Natural killer cell treated with Interleukin-12 subunit alpha and Interleukin-12 subunit beta and Interleukin-15 and Interleukin-18, amount 100 ng/mL, for 72 hours (primary cell): Measurements from ENCODE around the gene SNX7. TPM values are rescaled to one million over a fixed set of nuclear protein-coding genes. Genes with fewer than 3 reads are reported as not detected.

Experiments
- ATAC-seq, 2 donors: fragments of 150-1000 bp; cut with Tn5 transposase in 1 of 2; sonication (Bioruptor Pico), chemical (Tn5 transposase) in 1 of 2; 2 replicates each; pipeline ENCODE4 v1.10.0; 2021
- DNase-seq: peaks from one replicate; pipeline ENCODE4 v3.0.0; 2022; ENCODE audit warnings: low spot score
- H3K27ac Mint-ChIP-seq, 2 donors: 1 replicate in 1 of 2; 2 replicates in 1 of 2; pipeline ENCODE4 v1.8.0; 2022; ENCODE audit warnings: mixed read lengths in 2 of 2, mild to moderate bottlenecking in 1 of 2, moderate library complexity in 1 of 2
- H3K27me3 Mint-ChIP-seq, 2 donors: 1 replicate in 1 of 2; 2 replicates in 1 of 2; pipeline ENCODE4 v1.8.0; 2022; ENCODE audit warnings: mixed read lengths in 2 of 2
- H3K36me3 Mint-ChIP-seq: one replicate; pipeline ENCODE4 v1.8.0; 2022; ENCODE audit warnings: mixed read lengths
- H3K4me1 Mint-ChIP-seq, 2 donors: 1 replicate in 1 of 2; 2 replicates in 1 of 2; pipeline ENCODE4 v1.8.0; 2022; ENCODE audit warnings: low read depth in 2 of 2, mixed read lengths in 2 of 2, mild to moderate bottlenecking in 1 of 2
- H3K4me3 Mint-ChIP-seq: one replicate; pipeline ENCODE4 v1.8.0; 2022; ENCODE audit warnings: mixed read lengths
- H3K9me3 Mint-ChIP-seq: 2 replicates; pipeline ENCODE4 v1.8.0; 2022; ENCODE audit warnings: mixed read lengths
- total RNA-seq, 2 donors: library from RNA; stranded (reverse); gene quantifications; one replicate each; pipeline ENCODE4 v1.2.3, GENCODE V29; 2022

SNX7 gene
- total RNA-seq, 2 donors from 2014 or later = 0.28 TPM; not detected in 1

DNA sequence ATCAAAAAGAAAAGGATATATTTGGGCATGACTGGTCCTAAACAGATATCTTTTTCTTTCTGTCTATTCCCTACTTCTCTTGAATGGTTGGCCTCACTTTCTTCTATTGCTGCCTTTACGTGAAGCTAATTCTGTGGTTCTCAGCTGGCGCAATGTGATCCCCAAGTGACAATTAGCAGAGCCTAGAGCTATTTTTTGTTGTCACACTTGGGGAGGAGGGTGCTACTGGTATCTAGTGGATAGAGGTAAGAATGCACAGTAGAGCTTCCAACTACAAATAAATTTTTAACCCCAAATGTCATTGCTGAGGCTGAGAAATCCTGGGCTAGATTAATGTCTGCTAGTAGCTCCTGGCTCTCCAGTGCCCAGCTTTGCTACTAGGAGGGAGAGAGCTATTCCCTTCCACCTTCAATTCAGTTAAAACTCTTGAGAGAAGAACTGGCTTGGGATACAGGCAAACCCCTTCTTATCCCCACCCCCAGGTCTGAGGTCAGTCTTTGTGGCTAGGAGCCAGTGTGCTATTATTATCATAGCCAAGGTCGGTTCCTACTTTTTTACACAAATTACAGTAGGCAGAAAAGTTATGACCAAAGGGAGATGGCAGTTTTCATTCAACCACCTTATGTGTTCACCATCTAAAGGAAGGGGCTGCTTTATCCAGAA, 102.1 kb downstream of the SNX7 start:
- peaks cover 3% of the 10 kb centered on the region for H3K9me3 Mint-ChIP-seq
- H3K4me1 Mint-ChIP-seq = no peaks in the 10 kb centered on the region
- ATAC-seq (no peak), DNase-seq (no peak)
- no peak overlapping the region for H3K27ac Mint-ChIP-seq
- no peak overlapping the region for H3K4me3 Mint-ChIP-seq
- H3K36me3 Mint-ChIP-seq = no peaks in the 10 kb centered on the region
- H3K27me3 Mint-ChIP-seq = no peaks in the 10 kb centered on the region

GRCh38 chr1:98764485-98764884, 103.0 kb downstream of the SNX7 start:
- DNase-seq (no peak), ATAC-seq (no peak)
- Mint-ChIP-seq H3K27me3 (no peaks in the 10 kb centered on the region), H3K27ac (no peak overlapping the region), H3K9me3 (peaks cover 3% of the 10 kb centered on the region), H3K4me3 (no peak overlapping the region), H3K36me3 (no peaks in the 10 kb centered on the region), H3K4me1 (no peaks in the 10 kb centered on the region)

DNA sequence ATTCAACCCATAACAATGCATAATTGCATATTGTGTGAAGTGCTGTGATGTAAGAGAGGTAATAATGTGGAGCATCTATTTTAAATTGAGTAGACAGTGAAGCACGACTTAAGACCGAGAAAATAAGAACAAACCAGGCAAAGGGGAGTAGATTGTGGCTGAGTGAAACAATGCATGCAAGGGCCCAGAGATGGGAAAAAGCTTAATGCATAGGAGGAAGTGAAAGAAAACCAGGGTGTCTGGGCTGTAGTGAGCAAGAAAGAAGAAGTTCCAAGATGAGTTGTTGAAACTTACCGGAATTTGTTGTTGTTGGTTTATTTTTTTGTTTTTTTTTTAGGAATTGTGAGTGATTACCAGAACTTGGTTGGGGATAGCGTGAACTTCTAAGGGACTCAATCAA, 104.7 kb downstream of the SNX7 start:
- Mint-ChIP-seq H3K4me3 (no peak overlapping the region), H3K27me3 (no peaks in the 10 kb centered on the region), H3K36me3 (no peaks in the 10 kb centered on the region), H3K4me1 (no peaks in the 10 kb centered on the region), H3K27ac (no peak overlapping the region), H3K9me3 (peaks cover 3% of the 10 kb centered on the region)
- ATAC-seq = no peak
- DNase-seq = no peak

- Mint-ChIP-seq H3K27ac (no peak overlapping the region), H3K9me3 (peaks cover 3% of the 10 kb centered on the region), H3K4me3 (no peak overlapping the region), H3K27me3 (peaks cover 0 to 5% of the 10 kb centered on the region in 2 donors), H3K4me1 (no peaks in the 10 kb centered on the region), H3K36me3 (no peaks in the 10 kb centered on the region)
- ATAC-seq (no peak), DNase-seq (no peak)
Observed at GRCh38 chr1:98769162-98769561, 107.6 kb downstream of the SNX7 start.

- Mint-ChIP-seq H3K27me3 (peaks cover 4 to 8% of the 10 kb centered on the region in 2 donors), H3K4me1 (no peaks in the 10 kb centered on the region), H3K4me3 (no peak overlapping the region), H3K36me3 (peaks cover 3% of the 10 kb centered on the region), H3K9me3 (peaks cover 10% of the 10 kb centered on the region), H3K27ac (no peak overlapping the region)
- DNase-seq (no peak), ATAC-seq (no peak)
Observed at GRCh38 chr1:98781906-98782305, 120.4 kb downstream of the SNX7 start.

DNA sequence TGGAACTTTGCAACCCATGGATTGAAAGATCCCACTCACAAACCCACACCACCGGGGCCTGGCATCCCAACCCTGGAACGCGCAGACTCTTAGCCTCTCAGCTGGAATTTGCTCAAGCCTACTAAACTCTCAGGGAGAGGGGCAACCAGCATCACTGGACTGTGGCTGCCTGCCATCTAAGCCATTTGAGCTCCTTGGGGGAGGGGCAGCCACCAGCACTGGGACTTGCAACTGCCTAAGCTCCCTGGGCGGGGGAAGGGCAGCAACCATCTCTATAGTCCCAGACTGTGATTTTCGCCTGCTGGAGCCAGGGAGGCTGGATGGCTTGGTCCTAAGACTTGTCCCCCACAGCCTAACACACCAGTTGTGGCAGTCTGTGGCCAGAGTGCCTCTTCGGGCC, 122.3 kb downstream of the SNX7 start:
- Mint-ChIP-seq H3K27ac (no peak overlapping the region), H3K4me1 (no peaks in the 10 kb centered on the region), H3K36me3 (peaks cover 4% of the 10 kb centered on the region), H3K27me3 (peaks cover 0 to 9% of the 10 kb centered on the region in 2 donors), H3K4me3 (no peak overlapping the region), H3K9me3 (peaks cover 10% of the 10 kb centered on the region)
- ATAC-seq = no peak
- DNase-seq = no peak

DNA sequence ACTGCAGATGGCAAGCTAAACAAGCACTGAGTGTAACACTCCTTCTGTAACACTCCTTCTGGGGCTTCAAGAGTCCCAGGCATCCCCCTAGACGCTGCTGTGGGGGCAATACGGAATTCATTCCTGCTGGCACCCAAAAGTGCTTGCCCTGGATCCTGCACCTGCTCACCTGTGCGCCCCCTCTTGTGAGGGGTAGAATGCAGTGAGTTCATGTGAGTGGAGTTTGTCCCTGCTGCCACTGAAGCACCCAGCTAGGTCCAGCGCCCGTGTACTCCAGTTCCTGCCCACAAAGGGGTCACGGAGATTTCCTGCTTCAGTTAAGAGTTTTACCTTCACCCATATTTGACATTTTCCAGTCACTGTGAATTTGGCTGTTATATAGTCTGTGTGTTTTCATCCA, 130.0 kb downstream of the SNX7 start:
- Mint-ChIP-seq H3K9me3 (peaks cover 5% of the 10 kb centered on the region), H3K27ac (no peak overlapping the region), H3K27me3 (peaks cover 0 to 7% of the 10 kb centered on the region in 2 donors), H3K4me1 (no peaks in the 10 kb centered on the region), H3K36me3 (peaks cover 4% of the 10 kb centered on the region), H3K4me3 (no peak overlapping the region)
- DNase-seq = no peak
- peak in 1 of 2 donors; percentile 20 for ATAC-seq

DNA sequence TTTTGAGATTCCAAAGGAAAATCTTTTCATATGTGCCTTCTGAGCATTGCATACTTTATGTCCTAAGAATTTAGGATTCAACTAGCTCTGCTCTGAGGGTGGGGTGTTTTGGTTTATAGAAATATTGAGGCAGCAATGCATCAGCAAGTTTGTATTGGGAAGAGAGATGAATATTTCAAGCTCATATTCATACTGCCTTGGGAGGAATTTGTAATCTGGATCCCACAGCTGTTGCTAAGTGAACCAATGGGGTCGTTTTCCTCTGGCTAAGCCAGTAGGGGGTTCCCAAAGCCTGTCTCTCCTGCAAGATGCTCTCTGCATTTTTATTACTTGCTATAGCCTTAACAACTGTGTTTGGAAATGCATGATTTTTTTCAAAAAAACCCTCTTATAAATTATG, 130.6 kb downstream of the SNX7 start:
- no peaks in the 10 kb centered on the region for H3K36me3 Mint-ChIP-seq
- no peak for ATAC-seq

DNA sequence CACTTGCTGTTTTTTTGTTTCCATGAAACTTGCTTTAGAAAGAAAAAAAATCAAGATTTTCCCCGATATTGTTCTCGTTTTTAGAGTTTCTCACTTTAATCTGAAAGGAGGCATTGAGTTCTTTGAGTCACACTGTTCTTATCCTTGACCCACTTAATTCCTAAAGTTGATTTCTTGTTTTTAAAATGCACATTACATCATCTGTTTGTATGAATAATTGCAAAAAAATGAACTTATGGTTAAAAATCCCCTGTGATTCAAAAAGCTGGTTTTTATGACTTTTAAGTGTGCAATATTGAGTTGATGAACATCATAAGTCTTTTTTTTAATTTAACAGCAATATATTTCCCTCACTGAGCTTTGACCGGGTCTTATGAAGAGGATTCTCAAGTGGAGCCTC, 131.6 kb downstream of the SNX7 start:
- H3K36me3 Mint-ChIP-seq = no peaks in the 10 kb centered on the region
- ATAC-seq (no peak), DNase-seq (no peak)
- H3K4me3 Mint-ChIP-seq = no peak overlapping the region
- H3K4me1 Mint-ChIP-seq = no peaks in the 10 kb centered on the region
- H3K27me3 Mint-ChIP-seq = no peaks in the 10 kb centered on the region
- no peaks in the 10 kb centered on the region for H3K9me3 Mint-ChIP-seq
- H3K27ac Mint-ChIP-seq = no peak overlapping the region

More for the DNA sequence above, 130.6 kb downstream of the SNX7 start:
- Mint-ChIP-seq H3K27me3 (peaks cover 0 to 2% of the 10 kb centered on the region in 2 donors), H3K9me3 (no peaks in the 10 kb centered on the region), H3K4me1 (no peaks in the 10 kb centered on the region), H3K27ac (no peak overlapping the region), H3K4me3 (no peak overlapping the region)
- DNase-seq = no peak

GRCh38 chr1:98794196-98794886, 132.8 kb downstream of the SNX7 start:
- ATAC-seq (peak; percentile 60 to 61), DNase-seq (peak; percentile 62)
- no peaks in the 10 kb centered on the region for H3K36me3 Mint-ChIP-seq
- H3K4me3 Mint-ChIP-seq = no peak overlapping the region
- H3K27ac Mint-ChIP-seq = no peak overlapping the region
- no peaks in the 10 kb centered on the region for H3K27me3 Mint-ChIP-seq
- H3K4me1 Mint-ChIP-seq = peaks cover 0 to 2% of the 10 kb centered on the region in 2 donors
- no peaks in the 10 kb centered on the region for H3K9me3 Mint-ChIP-seq

DNA sequence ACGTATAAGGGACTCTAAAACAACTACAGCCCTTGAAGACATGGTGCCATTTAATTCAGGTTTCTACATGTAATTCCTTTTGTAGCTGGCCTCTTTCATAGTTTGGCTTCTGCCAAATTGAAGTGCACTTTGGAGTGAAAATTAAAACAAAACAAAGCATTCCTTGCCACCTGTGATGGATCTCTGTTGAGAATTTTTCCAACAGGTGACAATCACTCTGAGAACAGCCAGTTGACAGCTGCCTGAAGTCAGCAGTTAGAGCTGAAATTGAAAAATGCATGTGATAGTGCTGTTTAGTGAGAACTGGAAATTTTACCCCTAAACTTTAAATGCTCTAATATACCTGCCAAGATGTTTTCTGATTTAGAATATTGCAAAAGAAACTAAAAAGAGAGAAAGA, 134.5 kb downstream of the SNX7 start:
- H3K4me1 Mint-ChIP-seq = peaks cover 0 to 2% of the 10 kb centered on the region in 2 donors
- DNase-seq (no peak), ATAC-seq (no peak)
- H3K9me3 Mint-ChIP-seq = no peaks in the 10 kb centered on the region
- no peak overlapping the region for H3K4me3 Mint-ChIP-seq
- H3K36me3 Mint-ChIP-seq = no peaks in the 10 kb centered on the region
- no peak overlapping the region for H3K27ac Mint-ChIP-seq
- H3K27me3 Mint-ChIP-seq = no peaks in the 10 kb centered on the region

DNA sequence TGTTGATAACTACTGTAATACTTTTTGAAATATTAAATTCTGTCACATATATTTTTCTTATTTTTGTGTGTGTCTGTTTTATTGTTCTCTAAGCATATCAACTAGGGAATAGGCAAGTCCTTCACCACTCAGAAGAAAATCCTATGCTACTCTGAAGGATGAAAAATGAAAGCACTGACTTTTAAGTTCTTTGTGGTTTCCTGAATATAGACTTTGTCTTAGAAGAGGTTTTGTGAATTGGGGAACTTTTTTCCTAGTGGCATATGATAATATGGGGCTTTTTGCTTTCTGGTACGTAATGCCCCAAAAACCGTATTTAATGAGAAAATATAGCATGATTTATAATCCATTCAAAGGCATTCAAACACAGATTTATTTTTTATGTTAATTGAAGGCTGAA, 136.0 kb downstream of the SNX7 start:
- H3K4me3 Mint-ChIP-seq = no peak overlapping the region
- H3K27me3 Mint-ChIP-seq = no peaks in the 10 kb centered on the region
- H3K36me3 Mint-ChIP-seq = no peaks in the 10 kb centered on the region
- no peak for DNase-seq
- no peaks in the 10 kb centered on the region for H3K9me3 Mint-ChIP-seq
- no peak for ATAC-seq
- H3K4me1 Mint-ChIP-seq = peaks cover 0 to 2% of the 10 kb centered on the region in 2 donors
- H3K27ac Mint-ChIP-seq = no peak overlapping the region
